SK-N-SH treated with all-trans-retinoic acid at 6 μM for 48 hours (cell line): Measurements from ENCODE around the gene E2F2.

Experiments used
- ATAC-seq: fragments of 200-7000 bp; cut with Tn5 transposase; 3 replicates; pipeline ENCODE4 v1.9.1; 2020; ENCODE audit warnings: mild to moderate bottlenecking, moderate library complexity
- ARNTL ChIP-seq: fragments of 450-650 bp; formaldehyde crosslinking; IDR thresholded peaks from 2 replicates; pipeline ENCODE4 v1.5.0; 2020; ENCODE audit warnings: low read depth, mild to moderate bottlenecking, moderate library complexity, borderline replicate concordance
- BACH2 ChIP-seq: fragments of 250-450 bp; sonication (Bioruptor Pico); IDR thresholded peaks from 2 replicates; pipeline ENCODE4 v1.9.0; 2021; ENCODE audit warnings: mild to moderate bottlenecking, borderline replicate concordance
- ESRRG ChIP-seq: fragments of 250-450 bp; sonication (Bioruptor Pico); IDR thresholded peaks from 2 replicates; pipeline ENCODE4 v1.6.1; 2021; ENCODE audit warnings: mild to moderate bottlenecking
- GLIS3 ChIP-seq: fragments of 250-450 bp; sonication (Bioruptor Pico); IDR thresholded peaks from 2 replicates; pipeline ENCODE4 v1.5.0; 2020; ENCODE audit warnings: mild to moderate bottlenecking, moderate library complexity
- ISL1 ChIP-seq: fragments of 250-450 bp; sonication (Bioruptor Pico); IDR thresholded peaks from 2 replicates; pipeline ENCODE4 v2.1.2; 2022; ENCODE audit warnings: mild to moderate bottlenecking, moderate library complexity
- PPARA ChIP-seq: fragments of 250-450 bp; sonication (Bioruptor Pico); IDR thresholded peaks from 2 replicates; pipeline ENCODE4 v1.5.0; 2020; ENCODE audit warnings: mild to moderate bottlenecking, borderline replicate concordance
- RARB ChIP-seq: fragments of 250-450 bp; sonication (Bioruptor Pico); IDR thresholded peaks from 2 replicates; pipeline ENCODE4 v1.8.0; 2021; ENCODE audit warnings: mild to moderate bottlenecking, moderate library complexity
- SNAI2 ChIP-seq: fragments of 250-450 bp; sonication (Bioruptor Pico); IDR thresholded peaks from 2 replicates; pipeline ENCODE4 v1.5.0; 2020; ENCODE audit warnings: mild to moderate bottlenecking, moderate library complexity
- TOX ChIP-seq: fragments of 250-450 bp; sonication (Bioruptor Pico); IDR thresholded peaks from 2 replicates; pipeline ENCODE4 v1.8.0; 2021; ENCODE audit warnings: mild to moderate bottlenecking, moderate library complexity, borderline replicate concordance
- ZC3H10 ChIP-seq: fragments of 250-450 bp; sonication (Bioruptor Pico); IDR thresholded peaks from 2 replicates; pipeline ENCODE4 v1.5.1; 2021; ENCODE audit warnings: mild to moderate bottlenecking, moderate library complexity
- ZFP30 ChIP-seq: fragments of 450-650 bp; formaldehyde crosslinking; IDR thresholded peaks from 2 replicates; pipeline ENCODE4 v1.5.0; 2022; ENCODE audit warnings: mild to moderate bottlenecking, moderate library complexity
- ZNF565 ChIP-seq: fragments of 450-650 bp; formaldehyde crosslinking; conservative IDR thresholded peaks from 2 replicates; pipeline ENCODE4 v1.5.0; 2020; ENCODE audit warnings: low read depth, mild to moderate bottlenecking, moderate library complexity
- ZNF70 ChIP-seq: fragments of 450-650 bp; formaldehyde crosslinking; IDR thresholded peaks from 2 replicates; pipeline ENCODE4 v1.5.0; 2020; ENCODE audit warnings: mild to moderate bottlenecking, moderate library complexity
- TF ChIP-seq, protein P1 (sequence below): fragments of 250-450 bp; sonication (Bioruptor Pico); IDR thresholded peaks from 2 replicates; pipeline ENCODE4 v1.5.0; 2020; ENCODE audit warnings: mild to moderate bottlenecking, moderate library complexity
- TF ChIP-seq, protein P2 (sequence below): fragments of 250-450 bp; sonication (Bioruptor Pico); IDR thresholded peaks from 2 replicates; pipeline ENCODE4 v1.8.0; 2020; ENCODE audit warnings: mild to moderate bottlenecking, moderate library complexity, borderline replicate concordance
- TF ChIP-seq, protein P3 (sequence below): fragments of 250-450 bp; sonication (Bioruptor Pico); IDR thresholded peaks from 2 replicates; pipeline ENCODE4 v1.8.0; 2021; ENCODE audit warnings: low read depth, mild to moderate bottlenecking, moderate library complexity, borderline replicate concordance
- TF ChIP-seq, protein P4 (sequence below): fragments of 250-450 bp; sonication (Bioruptor Pico); IDR thresholded peaks from 2 replicates; pipeline ENCODE4 v1.5.1; 2020; ENCODE audit warnings: low read depth, mild to moderate bottlenecking, moderate library complexity

E2F2 gene

DNA sequence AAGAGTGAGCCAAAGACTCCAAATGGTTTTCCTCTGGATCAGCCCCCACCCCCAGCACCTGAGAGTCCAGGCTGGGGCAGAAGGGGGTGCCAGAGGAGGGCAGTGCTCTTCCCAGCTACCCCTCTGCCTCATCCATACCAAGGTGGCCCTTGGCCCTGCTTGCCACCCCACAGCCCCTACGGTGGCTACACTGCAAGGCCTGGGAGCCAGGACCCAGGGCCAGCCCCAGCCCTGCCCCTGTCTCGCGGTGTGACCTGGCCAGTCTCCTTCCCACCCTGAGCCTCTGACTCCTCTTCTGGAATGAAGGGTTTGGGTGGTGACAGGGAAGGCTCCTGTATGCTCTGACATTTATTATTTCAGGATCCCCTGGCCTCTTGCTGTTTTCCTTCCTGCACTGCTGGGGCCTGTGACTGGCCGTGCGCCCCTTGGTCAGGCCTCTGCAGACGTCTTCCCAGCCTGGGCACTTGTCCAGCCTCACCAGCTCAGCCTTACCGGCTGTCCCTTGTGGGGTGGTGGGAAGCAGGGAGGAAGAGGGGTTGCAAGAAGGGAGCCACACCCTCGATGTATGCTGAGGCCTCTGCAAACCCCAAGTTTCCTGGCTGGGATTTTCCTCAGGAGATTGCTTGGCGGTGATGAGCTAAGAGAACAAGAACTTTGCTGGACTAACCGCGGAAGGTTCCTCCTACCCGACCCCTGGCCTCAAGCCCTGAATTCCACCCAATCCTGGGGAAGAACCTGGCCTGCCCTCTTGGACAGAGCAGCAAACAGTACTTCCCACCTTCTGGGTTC lies 60.6 kb downstream of the E2F2 start (continued):
- TF ChIP-seq, protein P1, sequence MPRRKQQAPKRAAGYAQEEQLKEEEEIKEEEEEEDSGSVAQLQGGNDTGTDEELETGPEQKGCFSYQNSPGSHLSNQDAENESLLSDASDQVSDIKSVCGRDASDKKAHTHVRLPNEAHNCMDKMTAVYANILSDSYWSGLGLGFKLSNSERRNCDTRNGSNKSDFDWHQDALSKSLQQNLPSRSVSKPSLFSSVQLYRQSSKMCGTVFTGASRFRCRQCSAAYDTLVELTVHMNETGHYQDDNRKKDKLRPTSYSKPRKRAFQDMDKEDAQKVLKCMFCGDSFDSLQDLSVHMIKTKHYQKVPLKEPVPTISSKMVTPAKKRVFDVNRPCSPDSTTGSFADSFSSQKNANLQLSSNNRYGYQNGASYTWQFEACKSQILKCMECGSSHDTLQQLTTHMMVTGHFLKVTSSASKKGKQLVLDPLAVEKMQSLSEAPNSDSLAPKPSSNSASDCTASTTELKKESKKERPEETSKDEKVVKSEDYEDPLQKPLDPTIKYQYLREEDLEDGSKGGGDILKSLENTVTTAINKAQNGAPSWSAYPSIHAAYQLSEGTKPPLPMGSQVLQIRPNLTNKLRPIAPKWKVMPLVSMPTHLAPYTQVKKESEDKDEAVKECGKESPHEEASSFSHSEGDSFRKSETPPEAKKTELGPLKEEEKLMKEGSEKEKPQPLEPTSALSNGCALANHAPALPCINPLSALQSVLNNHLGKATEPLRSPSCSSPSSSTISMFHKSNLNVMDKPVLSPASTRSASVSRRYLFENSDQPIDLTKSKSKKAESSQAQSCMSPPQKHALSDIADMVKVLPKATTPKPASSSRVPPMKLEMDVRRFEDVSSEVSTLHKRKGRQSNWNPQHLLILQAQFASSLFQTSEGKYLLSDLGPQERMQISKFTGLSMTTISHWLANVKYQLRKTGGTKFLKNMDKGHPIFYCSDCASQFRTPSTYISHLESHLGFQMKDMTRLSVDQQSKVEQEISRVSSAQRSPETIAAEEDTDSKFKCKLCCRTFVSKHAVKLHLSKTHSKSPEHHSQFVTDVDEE = no peak
- no peak for TF ChIP-seq ARNTL (CRISPR knock-in tag)
- TF ChIP-seq BACH2 (CRISPR knock-in tag) = no peak

DNA sequence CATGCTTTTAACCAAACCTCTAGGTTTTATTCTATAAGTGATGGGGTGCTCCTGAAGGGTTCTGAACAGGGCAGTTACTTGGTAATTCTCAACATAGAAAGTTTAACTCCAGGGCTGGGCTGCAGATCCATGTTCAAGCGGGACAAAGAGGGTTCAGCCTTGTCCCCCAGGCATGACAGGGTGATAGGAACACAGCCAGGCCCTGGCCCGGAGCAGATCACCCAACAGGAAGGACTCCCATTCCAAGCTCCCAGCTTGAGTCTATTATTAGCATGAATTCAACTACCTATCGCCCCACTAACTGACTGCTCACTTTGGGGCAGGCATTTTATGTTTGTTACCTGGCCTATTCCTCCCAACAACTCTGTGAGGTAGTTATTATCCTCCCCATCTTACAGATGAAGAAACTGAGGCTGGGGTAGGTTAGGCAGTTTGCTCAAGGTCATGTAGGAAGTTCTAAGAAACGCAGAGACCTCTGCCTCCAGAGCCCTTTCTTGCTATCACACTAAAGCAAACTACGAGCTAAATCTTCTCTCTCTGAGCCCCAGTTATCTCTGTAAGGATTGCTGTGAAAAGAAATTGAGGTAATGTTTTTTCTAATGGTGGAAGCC lies 61.6 kb downstream of the E2F2 start:
- no peak for TF ChIP-seq ISL1 (CRISPR knock-in tag)
- TF ChIP-seq, protein P2, sequence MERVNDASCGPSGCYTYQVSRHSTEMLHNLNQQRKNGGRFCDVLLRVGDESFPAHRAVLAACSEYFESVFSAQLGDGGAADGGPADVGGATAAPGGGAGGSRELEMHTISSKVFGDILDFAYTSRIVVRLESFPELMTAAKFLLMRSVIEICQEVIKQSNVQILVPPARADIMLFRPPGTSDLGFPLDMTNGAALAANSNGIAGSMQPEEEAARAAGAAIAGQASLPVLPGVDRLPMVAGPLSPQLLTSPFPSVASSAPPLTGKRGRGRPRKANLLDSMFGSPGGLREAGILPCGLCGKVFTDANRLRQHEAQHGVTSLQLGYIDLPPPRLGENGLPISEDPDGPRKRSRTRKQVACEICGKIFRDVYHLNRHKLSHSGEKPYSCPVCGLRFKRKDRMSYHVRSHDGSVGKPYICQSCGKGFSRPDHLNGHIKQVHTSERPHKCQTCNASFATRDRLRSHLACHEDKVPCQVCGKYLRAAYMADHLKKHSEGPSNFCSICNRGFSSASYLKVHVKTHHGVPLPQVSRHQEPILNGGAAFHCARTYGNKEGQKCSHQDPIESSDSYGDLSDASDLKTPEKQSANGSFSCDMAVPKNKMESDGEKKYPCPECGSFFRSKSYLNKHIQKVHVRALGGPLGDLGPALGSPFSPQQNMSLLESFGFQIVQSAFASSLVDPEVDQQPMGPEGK = no peak
- ATAC-seq = no peak

DNA sequence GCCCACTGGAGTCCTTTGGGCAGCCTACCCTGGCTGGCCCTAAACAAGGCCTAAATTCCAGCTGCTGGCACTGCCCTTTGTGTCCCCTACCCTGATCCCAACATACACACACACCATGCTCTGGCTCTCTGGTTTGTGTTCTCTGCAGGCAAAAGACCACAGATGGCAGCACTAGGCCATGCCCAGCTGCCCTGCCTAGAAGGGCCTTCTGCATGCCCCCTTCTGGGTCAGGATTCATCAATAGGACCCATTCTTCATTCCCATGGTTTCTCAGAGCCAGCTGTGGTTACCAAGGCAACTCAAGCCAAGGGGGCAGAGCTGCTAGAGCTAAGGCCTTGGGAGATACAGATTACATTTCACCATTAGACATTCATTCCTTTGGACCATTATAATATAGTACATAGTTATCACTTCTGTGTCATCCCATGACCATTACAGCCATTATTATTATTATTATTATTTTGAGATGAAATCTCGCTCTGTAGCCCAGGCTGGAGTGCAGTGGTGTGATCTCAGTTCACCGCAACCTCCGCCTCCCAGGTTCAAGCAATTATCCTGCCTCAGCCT lies 64.5 kb downstream of the E2F2 start:
- TF ChIP-seq SNAI2 (CRISPR knock-in tag) (no peak), ZNF565 (CRISPR knock-in tag) (no peak), BACH2 (CRISPR knock-in tag) (no peak), ZC3H10 (CRISPR knock-in tag) (no peak), GLIS3 (CRISPR knock-in tag) (no peak), ZNF70 (CRISPR knock-in tag) (no peak)
- TF ChIP-seq, protein P1 = no peak
- ATAC-seq = no peak

DNA sequence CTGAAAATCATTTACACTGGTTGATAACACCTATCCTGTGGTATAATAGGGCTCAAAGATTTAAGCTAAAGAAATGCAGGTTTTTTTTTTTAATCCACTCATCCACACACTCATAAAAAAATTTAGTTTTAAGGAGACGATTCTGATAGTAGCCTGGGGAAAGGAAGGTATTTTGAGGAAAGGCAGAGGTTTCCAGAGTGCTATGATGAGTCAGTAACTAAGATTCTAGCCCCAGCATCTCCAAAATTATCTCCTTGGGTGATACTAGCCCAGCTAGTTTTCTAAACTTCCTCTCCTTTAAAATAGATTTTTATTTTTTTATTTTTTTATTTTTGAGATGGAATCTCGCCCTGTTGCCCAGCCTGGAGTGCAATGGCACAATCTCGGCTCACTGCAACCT lies 67.7 kb downstream of the E2F2 start:
- no peak for ATAC-seq
- TF ChIP-seq ARNTL (CRISPR knock-in tag) (no peak), PPARA (CRISPR knock-in tag) (no peak), ZC3H10 (CRISPR knock-in tag) (no peak), GLIS3 (CRISPR knock-in tag) (no peak), ZNF565 (CRISPR knock-in tag) (no peak), RARB (CRISPR knock-in tag) (no peak), TOX (no peak), ZNF70 (CRISPR knock-in tag) (no peak), ESRRG (CRISPR knock-in tag) (no peak), ZFP30 (CRISPR knock-in tag) (no peak)
- TF ChIP-seq, protein P3, sequence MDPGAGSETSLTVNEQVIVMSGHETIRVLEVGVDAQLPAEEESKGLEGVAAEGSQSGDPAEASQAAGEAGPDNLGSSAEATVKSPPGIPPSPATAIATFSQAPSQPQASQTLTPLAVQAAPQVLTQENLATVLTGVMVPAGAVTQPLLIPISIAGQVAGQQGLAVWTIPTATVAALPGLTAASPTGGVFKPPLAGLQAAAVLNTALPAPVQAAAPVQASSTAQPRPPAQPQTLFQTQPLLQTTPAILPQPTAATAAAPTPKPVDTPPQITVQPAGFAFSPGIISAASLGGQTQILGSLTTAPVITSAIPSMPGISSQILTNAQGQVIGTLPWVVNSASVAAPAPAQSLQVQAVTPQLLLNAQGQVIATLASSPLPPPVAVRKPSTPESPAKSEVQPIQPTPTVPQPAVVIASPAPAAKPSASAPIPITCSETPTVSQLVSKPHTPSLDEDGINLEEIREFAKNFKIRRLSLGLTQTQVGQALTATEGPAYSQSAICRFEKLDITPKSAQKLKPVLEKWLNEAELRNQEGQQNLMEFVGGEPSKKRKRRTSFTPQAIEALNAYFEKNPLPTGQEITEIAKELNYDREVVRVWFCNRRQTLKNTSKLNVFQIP (CRISPR knock-in tag) = no peak
- TF ChIP-seq, protein P1 = no peak
- TF ChIP-seq, protein P4, sequence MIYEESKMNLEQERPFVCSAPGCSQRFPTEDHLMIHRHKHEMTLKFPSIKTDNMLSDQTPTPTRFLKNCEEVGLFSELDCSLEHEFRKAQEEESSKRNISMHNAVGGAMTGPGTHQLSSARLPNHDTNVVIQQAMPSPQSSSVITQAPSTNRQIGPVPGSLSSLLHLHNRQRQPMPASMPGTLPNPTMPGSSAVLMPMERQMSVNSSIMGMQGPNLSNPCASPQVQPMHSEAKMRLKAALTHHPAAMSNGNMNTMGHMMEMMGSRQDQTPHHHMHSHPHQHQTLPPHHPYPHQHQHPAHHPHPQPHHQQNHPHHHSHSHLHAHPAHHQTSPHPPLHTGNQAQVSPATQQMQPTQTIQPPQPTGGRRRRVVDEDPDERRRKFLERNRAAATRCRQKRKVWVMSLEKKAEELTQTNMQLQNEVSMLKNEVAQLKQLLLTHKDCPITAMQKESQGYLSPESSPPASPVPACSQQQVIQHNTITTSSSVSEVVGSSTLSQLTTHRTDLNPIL (CRISPR knock-in tag) = no peak
- TF ChIP-seq, protein P2 = no peak
